Measurements from ENCODE around the gene GALNT2. TPM values are rescaled to one million over a fixed set of nuclear protein-coding genes. Genes with fewer than 3 reads are reported as not detected.
A peak's percentile ranks its signal among the peaks of the same experiment; 100 is the strongest.

Gene GALNT2
- total and polyA plus RNA-seq, 12 donors: 22.3 to 220 (median 85.7) TPM

GRCh38 chr1:230103306-230104173, 36.5 kb downstream of the GALNT2 start:
- H3K9me3 ChIP-seq (replicated peaks in 1 of 3): no peaks in the 10 kb centered on the region
- no peaks in the 10 kb centered on the region for H3K36me3 ChIP-seq (replicated peaks in 1 of 2)
- H3K27ac ChIP-seq: peak overlapping the region in 4 of 5 donors; percentile 22 to 98 (median 86)
- no peak for DNase-seq
- no peak overlapping the region for H3K4me3 ChIP-seq
- H3K27me3 ChIP-seq: no peaks in the 10 kb centered on the region
- 71 to 76% (median 73%) methylated on average over 5 of the region's 5 CpGs for WGBS, 4 donors
- peaks cover 35 to 63% of the 10 kb centered on the region in 2 donors for H3K4me1 ChIP-seq (replicated peaks in 1 of 2)
- intact Hi-C loops (cut with DNase I): no loop called here
- TF ChIP-seq CTCF (IDR thresholded peaks at IDR 0.05) (no peak), POLR2A (IDR thresholded peaks at IDR 0.05) (no peak)

- Histone ChIP-seq H3K4me1 (replicated peaks in 1 of 2) (peaks cover 35 to 63% of the 10 kb centered on the region in 2 donors), H3K4me3 (peak overlapping the region in 1 of 4 donors; percentile 23), H3K27me3 (no peaks in the 10 kb centered on the region), H3K9me3 (replicated peaks in 1 of 3) (no peaks in the 10 kb centered on the region), H3K27ac (peak overlapping the region; percentile 62 to 98 (median 79)), H3K36me3 (replicated peaks in 1 of 2) (no peaks in the 10 kb centered on the region)
- 15 to 24% (median 17%) methylated on average over 12 to 19 of the region's 19 CpGs for WGBS, 4 donors
- peak; percentile 96 to 100 (median 99) for DNase-seq
- TF ChIP-seq POLR2A (IDR thresholded peaks at IDR 0.05) (peak; percentile 5 to 80), CTCF (IDR thresholded peaks at IDR 0.05) (peak in 3 of 6 experiments; percentile 20 to 32 (median 26))
- intact Hi-C loops (cut with DNase I): no loop called here
These were observed 37.6 kb downstream of the GALNT2 start for GRCh38 chr1:230104395-230105244.

GRCh38 chr1:230105245-230105753, 38.3 kb downstream of the GALNT2 start:
- H3K4me3 ChIP-seq: peak overlapping the region in 1 of 4 donors; percentile 23
- DNase-seq: no peak
- 70 to 87% (median 75%) methylated on average over 8 to 12 of the region's 12 CpGs for WGBS, 4 donors
- TF ChIP-seq CTCF (IDR thresholded peaks at IDR 0.05) (no peak), POLR2A (IDR thresholded peaks at IDR 0.05) (no peak)
- H3K36me3 ChIP-seq (replicated peaks in 1 of 2): no peaks in the 10 kb centered on the region
- no peaks in the 10 kb centered on the region for H3K27me3 ChIP-seq
- peaks cover 35 to 63% of the 10 kb centered on the region in 2 donors for H3K4me1 ChIP-seq (replicated peaks in 1 of 2)
- intact Hi-C loops (cut with DNase I): no loop called here
- no peaks in the 10 kb centered on the region for H3K9me3 ChIP-seq (replicated peaks in 1 of 3)
- peak overlapping the region; percentile 62 to 98 (median 79) for H3K27ac ChIP-seq

Measured in adrenal gland (tissue), 12 donors.